Suprapubic skin (tissue), 4 donors: ENCODE measurements around the gene SLC2A4RG. TPM values are rescaled to one million over a fixed set of nuclear protein-coding genes. Genes with fewer than 3 reads are reported as not detected.

Experiments
- total RNA-seq, 4 donors: library from RNA; depleted of rRNA; stranded (reverse); fragments of >200 nt; gene quantifications; one replicate each; pipeline ENCODE4 v1.1.0, GENCODE V29; 2016

SLC2A4RG gene
- total RNA-seq, 4 donors from 2014 or later = 96.9 to 118 (median 107) TPM

Other genes with a start within 250 kb of the SLC2A4RG start
- gene EEF1A2, start 240.7 kb upstream of the SLC2A4RG start, total RNA-seq = 10 to 100 TPM in 3 of 4 donors, 1 to 10 TPM in 1; 4.8 to 13.4 (median 12.0) TPM
- 100 to 1,000 TPM; 151 to 352 (median 299) TPM for gene PPDPF, start 219.0 kb upstream of the SLC2A4RG start, total RNA-seq
- 10 to 100 TPM; 58.0 to 70.6 (median 65.6) TPM for gene PTK6, start 202.4 kb upstream of the SLC2A4RG start, total RNA-seq
- gene SRMS, start 192.0 kb upstream of the SLC2A4RG start, total RNA-seq = 1 to 10 TPM in 1 of 4 donors, not detected in 3; 1.3 TPM
- under 1 TPM in 2 of 4 donors, not detected in 2; 0.25 to 0.36 TPM for gene FNDC11, start 185.6 kb upstream of the SLC2A4RG start, total RNA-seq
- gene HELZ2, start 165.5 kb upstream of the SLC2A4RG start, total RNA-seq = 10 to 100 TPM; 22.8 to 36.6 (median 31.8) TPM
- 10 to 100 TPM; 15.5 to 18.5 (median 16.4) TPM for gene GMEB2, start 112.7 kb upstream of the SLC2A4RG start, total RNA-seq
- gene STMN3, start 86.4 kb upstream of the SLC2A4RG start, total RNA-seq = 10 to 100 TPM; 14.2 to 20.7 (median 17.0) TPM
- gene RTEL1, start 81.5 kb upstream of the SLC2A4RG start, total RNA-seq = 10 to 100 TPM in 2 of 4 donors, 1 to 10 TPM in 2; 6.9 to 26.6 (median 13.9) TPM
- gene TNFRSF6B, start 43.1 kb upstream of the SLC2A4RG start, total RNA-seq = 10 to 100 TPM in 2 of 4 donors, 1 to 10 TPM in 2; 2.1 to 16.1 (median 11.1) TPM
- gene ARFRP1, start 31.8 kb upstream of the SLC2A4RG start, total RNA-seq = 10 to 100 TPM; 22.1 to 31.9 (median 27.6) TPM
- 10 to 100 TPM; 21.7 to 25.8 (median 23.3) TPM for gene ZGPAT, start 31.7 kb upstream of the SLC2A4RG start, total RNA-seq
- 10 to 100 TPM; 12.2 to 36.5 (median 16.9) TPM for gene LIME1, start 3.1 kb upstream of the SLC2A4RG start, total RNA-seq
- 1 to 10 TPM; 3.4 to 5.1 (median 4.4) TPM for gene ZBTB46, start 91.5 kb downstream of the SLC2A4RG start, total RNA-seq
- not detected for gene ABHD16B, start 121.7 kb downstream of the SLC2A4RG start, total RNA-seq
- 10 to 100 TPM; 66.5 to 87.4 (median 74.1) TPM for gene TPD52L2, start 125.5 kb downstream of the SLC2A4RG start, total RNA-seq
- 10 to 100 TPM; 36.4 to 62.0 (median 53.7) TPM for gene DNAJC5, start 155.3 kb downstream of the SLC2A4RG start, total RNA-seq
- gene UCKL1, start 216.6 kb downstream of the SLC2A4RG start, total RNA-seq = 10 to 100 TPM; 32.3 to 80.1 (median 52.5) TPM
- 10 to 100 TPM; 17.7 to 32.4 (median 24.3) TPM for gene ZNF512B, start 230.2 kb downstream of the SLC2A4RG start, total RNA-seq
- gene SAMD10, start 239.9 kb downstream of the SLC2A4RG start, total RNA-seq = 10 to 100 TPM in 2 of 4 donors, 1 to 10 TPM in 2; 7.2 to 15.8 (median 9.6) TPM
- gene PRPF6, start 241.4 kb downstream of the SLC2A4RG start, total RNA-seq = 10 to 100 TPM; 70.7 to 93.0 (median 83.9) TPM